ENCODE measurements around the gene GNB5.
"Not testable (repeated sequence)": the region's sequence is repeated elsewhere in the genome, so short reads cannot be mapped to it uniquely, and the experiment has no call there.

GNB5 gene

DNA sequence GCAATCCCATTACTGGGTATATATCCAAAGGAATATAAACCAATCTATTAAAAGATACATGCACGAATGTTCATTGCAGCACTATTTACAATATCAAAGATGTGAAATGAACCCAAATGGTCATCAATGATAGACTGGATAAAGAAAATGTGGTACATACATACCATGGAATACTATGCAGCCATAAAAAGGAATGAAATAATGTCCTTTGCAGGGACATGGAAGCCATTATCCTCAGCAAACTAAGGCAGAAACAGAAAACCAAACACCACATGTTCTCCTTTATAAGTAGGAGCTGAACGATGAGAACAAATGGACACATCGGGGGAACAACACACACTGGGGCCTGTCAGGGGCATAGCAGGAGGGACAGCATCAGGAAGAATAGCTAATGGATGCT, 21.0 kb downstream of the GNB5 start:
- not testable (repeated sequence) for DNase-seq (ENCODE audit: low spot score)

DNA sequence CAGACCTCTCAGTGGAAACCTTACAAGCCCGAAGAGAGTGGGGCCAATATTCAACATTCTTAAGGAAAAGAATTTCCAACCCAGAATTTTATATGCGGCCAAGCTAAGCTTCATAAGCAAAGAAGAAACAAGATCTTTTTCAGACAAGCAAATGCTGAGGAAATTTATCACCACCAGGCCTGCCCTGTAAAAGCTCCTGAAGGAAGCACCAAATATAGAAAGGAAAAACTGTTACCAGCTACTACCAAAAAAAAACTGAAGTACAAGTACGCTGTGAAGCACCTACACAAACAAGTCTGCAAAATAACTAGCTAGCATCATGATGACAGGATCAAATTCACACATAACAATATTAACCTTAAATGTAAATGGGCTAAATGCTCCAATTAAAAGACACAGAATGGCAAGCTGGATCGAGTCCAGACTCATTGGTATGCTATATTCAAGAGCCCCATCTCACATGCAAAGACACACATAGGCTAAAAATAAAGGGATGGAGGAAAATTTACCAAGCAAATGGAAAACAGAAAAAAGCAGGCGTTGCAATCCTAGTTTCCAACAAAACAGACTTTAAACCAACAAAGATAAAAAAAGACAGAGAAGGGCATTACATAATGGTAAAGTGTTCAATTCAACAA, 25.6 kb downstream of the GNB5 start:
- not testable (repeated sequence) for DNase-seq (ENCODE audit: low spot score)

DNA sequence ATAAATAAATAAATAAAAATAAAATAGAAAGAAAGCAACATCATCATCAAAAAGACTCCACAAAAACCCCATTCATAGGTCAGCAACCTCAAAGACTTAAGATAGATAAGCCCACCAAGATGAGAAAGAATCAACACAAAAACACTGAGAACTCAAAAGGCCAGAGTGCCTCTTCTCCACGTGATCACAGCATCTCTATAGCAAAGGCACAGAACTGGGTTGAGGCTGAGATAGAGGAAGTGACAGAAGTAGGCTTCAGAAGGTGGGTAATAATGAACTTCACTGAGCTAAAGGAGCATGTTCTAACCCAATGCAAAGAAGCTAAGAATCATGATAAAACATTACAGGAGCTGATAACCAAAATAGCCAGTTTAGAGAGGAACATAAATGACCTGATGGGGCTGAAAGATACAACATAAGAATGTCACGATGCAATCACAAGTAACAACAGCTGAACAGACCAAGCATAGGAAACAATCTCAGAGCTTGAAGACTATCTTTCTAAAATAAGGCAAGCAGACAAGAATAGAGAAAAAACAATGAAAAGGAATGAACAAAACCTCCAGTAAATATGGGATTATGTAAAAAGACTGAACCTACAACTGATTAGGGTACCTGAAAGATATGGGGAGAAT, 26.4 kb downstream of the GNB5 start:
- DNase-seq (ENCODE audit: low spot score): no peak

DNA sequence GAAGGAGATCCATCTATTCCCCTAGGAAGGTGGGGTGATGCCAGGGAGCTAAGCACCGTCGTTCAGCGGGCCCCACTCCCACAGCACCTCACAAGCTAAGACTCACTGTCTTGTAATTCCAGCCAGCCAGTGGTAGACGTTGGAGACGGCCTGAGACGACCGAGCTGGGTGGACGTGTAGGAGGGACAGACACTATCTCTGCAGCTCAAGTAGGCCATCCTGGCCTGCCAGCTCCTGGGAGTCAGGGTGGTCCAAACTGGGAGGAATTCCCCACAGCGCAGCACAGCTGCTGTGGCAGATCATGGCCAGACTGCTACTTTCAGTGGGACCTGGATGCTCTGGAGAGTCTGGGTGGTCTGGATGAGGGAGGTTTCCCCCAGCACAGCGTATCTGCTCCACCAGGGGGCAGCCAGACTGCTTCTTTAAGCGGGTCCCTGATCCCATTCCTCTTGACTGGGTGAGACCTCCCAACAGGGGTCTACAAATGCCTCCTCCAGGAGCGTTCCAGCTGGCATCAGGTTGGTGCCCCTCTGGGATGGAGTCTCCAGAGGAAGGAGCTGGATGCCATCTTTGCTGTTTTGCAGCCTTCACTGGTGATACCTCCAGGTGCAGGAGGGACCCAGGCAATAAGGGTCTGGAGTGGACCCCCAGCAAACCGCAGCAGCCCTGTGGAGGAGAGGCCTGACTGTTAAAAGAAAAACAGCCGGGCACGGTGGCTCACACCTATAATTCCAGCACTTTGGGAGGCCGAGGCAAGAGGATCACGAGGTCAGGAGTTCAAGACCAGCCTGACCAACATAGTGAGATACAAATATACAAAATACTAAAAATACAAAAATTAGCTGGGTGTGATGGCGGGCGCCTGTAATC, 27.6 kb downstream of the GNB5 start:
- DNase-seq (ENCODE audit: low spot score): peak; percentile 29

DNA sequence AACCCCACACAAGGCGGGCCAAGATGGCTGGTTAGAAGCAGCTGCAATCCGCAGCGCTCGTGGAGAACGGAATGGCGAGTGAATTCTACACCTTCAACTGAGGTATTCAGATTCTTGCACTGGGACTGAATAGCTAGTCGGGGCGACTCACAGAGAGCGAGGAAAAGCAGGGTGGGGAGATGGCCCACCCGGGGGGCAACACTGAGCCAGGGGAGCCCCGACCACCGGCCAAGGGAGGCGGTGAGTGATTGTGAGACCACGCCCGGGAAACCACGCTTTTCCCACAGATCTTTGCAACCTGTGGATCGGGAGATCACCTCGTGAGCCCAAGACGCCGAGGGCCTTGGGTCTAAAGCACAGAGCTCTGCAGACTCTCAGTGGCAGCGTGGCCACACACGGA, 28.3 kb downstream of the GNB5 start:
- no peak for DNase-seq (ENCODE audit: low spot score)

DNA sequence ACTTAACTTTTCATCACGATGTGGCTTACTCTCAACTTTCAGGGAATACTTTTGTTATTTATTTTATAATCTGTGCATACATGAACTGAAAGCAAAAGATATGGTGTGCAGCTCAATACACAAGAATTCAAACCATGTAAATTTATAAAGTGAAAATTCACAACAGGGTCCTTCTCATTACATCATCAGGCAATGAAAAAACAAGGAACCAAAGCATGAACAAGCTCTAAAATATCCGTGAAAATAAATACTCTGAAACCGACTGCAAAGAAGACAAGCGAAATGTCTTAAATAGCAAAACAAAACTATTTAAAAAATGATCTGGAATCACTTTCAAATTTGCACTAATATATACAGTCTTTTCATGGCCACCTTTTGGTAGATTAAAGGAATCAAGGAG, 28.9 kb downstream of the GNB5 start:
- no peak for DNase-seq (ENCODE audit: low spot score)

DNA sequence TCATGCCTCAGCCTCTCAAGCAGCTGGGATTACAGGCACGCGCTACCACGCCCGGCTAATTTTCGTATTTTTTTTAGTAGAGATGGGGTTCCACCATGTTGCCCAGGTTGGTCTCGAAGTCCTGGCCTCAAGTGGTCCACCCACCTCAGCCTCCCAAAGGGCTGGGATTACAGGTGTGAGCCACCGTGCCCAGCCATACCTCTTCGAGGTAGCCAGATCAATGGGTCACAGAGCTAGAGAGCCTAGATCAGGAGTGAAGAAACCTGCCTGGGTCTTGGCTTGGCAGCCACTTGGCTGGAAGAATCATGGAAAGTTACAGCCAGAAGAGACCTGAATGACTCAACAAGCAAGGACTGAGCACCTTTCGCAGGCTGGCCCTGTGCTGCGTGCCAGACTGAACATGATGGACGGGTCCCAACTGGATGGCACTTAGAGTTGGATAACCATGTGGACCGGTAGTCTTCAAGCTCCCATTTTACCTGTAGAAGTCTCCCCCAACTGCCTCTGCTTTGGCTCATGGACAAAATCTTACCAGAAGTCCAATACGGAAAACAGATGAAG, 29.7 kb downstream of the GNB5 start:
- no peak for DNase-seq (ENCODE audit: low spot score)

DNA sequence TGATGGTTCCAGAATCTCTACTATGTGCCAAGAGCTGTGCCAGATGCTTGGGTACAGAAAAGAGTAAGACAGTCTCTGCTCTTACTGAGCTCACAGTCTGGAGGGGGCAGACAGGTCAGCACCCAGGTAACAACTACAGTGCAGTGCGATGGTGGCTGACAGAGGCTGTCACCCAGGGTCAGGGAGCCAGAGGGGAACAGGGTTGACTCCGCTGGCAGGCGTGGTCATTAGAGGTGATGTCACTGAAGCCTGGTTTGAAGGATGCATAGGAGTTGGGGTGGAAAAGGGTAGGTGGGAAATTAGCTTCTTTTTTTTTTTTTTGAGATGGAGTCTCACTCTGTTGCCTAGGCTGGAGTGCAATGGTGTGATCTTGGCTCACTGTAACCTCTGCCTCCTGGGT, 31.5 kb downstream of the GNB5 start:
- DNase-seq (ENCODE audit: low spot score): no peak

DNA sequence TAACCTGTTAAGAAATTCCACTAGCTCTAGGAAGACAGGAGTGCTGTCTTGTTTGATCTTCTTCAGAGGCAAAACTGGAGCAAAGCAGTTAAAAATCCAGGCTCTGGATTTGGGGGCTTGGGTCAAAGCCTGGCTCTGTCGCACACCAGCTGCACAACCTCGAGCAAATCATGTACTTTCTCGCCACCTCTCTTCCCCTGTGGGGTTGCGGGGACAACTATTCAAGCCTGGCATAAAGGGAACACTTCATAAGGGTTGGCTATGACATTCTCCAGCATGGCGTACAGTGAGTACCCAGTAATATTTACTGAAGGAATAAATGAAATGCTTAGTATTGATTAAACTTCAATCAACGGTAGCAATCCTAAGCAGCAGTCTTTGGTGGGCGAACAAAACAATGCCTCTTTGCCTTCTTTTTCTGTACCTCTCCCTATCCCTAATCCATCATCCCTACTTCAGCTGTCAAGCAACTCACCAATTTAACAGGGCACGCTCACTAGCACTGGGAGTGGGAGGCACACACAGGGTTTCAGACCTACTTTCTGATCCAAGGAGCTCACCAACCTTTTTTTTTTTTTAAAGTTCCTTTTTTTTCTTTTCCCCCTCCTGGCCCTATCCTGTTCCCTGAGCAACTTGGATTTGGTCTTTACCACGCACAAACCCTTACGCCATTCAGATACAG, 33.0 kb downstream of the GNB5 start:
- no peak for DNase-seq (ENCODE audit: low spot score)

DNA sequence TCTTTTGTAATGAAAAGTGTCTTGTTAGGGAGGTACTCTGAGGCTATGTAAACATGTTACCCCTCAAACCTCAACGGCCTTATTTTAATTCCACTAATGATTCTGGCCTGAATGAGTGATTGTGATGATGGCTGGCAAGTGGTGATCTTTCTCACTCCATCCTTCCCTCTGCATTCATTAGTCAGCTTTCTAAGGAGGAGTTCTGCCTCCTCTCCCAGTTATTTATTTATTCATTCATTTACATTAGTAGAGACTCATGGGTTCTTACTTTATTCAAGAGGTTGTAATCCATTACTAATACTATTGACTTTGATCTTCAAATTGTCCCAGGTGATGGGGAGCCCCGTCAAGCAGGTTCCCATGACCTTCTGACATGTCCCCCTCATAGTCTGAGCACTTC, 35.3 kb downstream of the GNB5 start:
- DNase-seq (ENCODE audit: low spot score): no peak

DNA sequence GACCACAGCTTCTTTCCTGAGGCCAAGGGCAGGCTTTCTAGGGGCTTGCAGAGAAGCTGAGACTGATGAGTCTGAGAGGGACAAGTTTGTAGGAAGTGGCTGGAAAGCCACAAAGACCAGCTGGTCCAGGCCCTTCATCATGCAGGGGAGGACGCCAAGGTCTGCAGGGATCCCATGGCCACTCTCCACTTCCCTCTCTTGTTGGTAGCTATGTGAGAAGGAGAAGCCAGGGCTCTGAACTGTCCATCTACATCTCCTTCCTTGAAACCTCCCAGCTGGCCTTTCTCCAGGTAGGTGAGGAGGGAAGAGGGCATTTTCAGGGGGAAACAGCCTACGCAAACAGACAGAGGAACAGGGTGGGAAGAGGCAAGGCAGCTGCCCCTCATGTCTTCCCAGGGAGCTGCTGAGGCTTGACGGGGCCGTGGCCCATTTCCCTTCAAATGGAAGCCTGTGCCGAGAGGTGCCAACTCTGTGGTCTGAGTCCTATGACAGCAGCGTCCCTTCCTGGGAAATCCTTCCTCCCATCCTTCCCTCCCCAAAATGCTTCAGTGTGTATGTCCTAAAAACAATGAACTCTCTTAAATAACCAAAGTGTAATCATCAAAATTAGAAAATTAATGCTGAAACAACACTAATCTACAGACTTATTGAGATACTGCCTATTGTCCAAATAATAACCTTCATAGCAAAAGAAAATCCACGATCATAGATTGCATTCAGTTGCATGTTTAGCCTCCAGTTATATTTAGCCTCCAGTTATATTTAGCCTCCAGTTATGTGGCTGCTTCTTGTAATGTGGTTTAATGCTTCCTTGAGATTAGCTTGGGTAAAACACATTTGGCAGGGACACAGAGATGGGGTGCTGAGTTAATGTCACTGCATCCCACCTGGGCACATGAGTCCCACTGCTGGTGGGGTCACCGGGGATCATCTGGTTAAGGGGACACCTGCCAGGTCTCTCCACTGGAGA, 36.0 kb downstream of the GNB5 start:
- no peak for DNase-seq (ENCODE audit: low spot score)

DNA sequence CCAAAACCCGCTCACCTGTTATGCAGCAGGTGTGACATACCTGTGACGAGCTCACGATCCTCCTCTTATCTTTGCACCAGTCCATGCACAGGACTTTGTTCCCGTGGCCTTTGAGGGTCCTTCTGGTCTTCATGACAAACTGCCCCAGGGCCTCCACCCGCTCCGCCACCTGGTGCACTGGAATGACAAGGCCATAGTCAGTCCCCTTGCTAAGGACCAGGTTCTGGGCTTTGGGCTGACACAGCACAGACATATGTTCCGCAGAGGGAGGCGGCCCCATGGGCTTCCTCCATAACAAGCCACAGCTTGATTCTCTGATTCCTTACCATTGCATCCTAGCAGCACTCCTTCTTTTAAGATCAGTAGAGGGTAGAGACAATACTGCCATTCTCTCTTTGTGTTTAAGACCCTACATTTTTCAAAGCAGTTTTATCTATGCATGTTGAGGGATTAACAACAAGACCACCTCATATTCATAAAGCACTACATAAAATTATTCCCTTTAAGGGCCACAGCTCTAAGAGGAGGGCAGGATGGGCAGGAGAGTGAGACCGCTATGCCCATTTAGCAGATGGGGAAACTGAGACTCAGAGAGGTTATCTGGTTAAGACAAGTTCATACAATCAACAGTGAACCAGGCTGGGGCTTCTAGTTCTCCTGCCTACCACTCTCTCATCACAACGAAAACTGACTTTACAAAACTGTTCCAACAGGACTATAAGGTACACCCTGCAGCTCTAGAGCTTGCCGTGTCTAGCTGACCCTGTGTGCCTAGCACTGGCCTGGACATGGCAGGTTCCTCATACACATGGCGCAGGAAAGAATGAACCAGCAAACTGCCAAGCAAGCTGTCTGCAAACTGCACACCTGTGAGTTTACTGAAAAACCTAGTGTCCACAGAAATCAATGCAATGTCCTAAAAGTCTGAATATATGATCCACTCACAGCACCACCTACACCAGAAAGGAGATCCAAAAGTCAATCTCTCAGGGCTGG, 37.0 kb downstream of the GNB5 start:
- no peak for DNase-seq (ENCODE audit: low spot score)

DNA sequence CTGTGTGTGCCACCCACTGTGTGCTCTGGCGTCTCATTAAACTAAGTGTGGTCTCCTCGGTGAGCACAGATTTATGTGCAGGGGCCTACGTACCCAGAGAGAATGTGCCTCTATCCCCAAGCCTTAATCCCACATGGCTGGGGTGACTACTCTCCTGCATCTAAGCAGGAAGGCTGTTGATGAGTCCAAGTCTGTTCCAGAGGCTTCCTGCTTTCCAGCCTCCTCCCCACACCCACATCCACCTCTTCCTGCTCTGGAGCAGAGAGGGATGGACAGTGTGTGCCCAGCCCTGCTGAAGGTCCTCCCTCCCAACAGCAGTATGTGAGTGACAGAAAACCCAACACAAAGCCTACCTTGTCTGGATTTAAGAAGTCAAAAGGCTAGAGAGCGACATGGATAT, 39.8 kb downstream of the GNB5 start:
- no peak for DNase-seq (ENCODE audit: low spot score)

DNA sequence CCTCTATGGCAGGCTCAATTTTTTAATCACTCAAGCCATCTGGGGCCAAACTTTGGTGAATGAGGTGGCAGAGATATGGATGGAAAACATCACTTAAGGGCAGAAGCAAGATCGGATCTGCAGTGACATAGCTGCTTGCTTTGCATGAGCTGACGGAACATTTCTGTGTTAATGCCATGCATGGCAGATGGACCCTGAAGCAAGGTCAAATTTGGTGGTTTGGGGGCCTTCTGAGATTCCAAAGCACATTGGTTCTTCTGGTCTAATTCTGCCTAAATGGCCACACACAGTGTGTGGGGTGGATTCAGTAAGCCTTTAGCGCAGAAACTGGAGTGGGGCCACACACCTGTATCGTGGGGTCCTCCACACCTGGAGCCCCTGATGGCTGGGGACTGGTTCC, 40.3 kb downstream of the GNB5 start:
- no peak for DNase-seq (ENCODE audit: low spot score)

DNA sequence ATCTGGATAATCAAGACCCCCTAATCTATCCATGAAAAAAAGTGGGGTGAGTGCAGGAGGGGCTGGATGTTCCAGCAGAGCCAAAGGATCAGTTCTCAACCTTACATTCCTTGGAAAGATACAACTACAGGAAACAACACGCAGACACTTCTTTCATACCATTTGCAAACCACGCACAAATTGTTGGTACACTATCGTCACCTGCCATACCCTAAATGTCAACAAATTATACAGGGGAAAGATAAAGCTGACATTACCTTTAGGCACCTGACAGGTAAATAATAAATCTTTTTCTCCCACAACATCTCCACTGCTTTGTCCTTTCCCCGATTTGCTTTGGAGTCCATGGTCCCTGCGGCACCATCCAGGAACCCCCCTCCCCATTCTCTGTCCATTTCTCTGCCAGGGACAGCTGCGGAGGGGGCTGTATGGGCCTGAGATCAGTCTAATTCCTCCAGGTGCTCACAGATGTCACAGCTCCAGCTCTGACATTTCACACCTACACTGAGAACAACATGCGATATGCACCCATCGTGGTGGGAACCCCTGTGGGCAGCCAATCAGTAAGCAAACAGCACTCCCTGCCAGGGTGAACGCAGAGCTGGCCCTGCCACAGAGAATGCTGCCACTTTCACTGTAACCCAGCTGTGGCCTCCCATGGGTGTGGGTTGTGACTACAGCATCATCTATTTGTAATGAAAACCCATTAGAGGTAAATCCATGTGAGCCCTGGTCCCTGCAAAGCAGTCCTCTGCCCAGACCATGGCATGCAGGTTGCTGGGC, 41.0 kb downstream of the GNB5 start:
- DNase-seq (ENCODE audit: low spot score): no peak

DNA sequence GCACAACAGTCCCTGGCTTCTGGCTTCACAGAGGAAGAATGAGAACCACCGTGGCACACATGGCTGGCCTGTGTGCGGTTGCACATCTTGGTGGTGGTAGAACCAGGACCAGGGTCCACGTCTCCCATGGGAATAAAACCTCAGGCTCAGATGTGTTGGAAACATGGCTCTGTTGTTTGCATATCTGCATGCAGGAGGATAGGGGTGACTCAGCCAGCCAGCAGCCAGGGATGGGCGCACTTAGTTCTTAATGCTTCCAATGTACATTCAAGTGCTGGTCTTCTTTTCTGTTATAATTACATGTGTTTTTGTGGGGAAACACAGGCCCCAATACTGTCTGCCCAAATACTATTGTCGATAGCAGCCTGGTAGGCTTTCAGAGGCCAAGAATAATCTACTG, 42.8 kb downstream of the GNB5 start:
- no peak for DNase-seq (ENCODE audit: low spot score)

DNA sequence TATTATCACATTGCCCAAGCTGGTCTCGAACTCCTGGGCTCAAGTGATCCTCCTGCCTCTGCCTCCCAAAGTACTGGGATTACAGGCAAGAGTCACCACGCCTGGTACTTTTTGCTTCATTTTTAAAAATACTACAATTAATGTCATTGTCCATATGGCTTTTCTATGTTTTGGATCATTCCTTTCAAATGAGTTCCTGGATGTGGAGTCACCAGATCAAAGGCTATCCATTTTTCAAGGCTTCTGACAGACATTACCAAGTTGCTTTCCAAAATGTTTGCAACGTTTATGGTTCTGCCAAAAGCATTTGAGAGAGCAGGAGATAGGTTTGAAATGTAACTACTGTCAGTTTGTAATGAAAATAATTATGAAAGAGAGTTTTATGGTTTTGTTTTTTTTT, 44.4 kb downstream of the GNB5 start:
- no peak for DNase-seq (ENCODE audit: low spot score)

DNA sequence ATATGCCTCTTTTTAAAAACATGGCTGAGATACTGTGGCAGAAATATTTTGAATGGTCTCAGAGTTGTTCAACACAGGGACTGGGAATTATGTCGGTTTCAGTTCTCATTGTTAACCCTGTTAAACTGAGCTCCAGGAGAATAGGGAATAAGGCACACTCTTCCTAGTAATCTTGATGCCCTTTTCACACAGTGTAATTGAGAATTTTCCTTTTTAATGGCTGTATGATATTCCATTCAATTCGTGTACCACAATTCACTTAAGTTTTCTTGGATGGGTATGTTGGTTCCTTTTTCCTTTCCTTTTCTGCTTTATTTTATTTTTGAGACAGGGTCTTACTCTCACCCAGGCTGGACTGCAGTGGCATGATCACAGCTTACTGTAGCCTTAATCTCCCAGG, 44.9 kb downstream of the GNB5 start:
- no peak for DNase-seq (ENCODE audit: low spot score)
